Osteocyte (in vitro differentiated cells): ENCODE results near the gene GRAMD4. TPM values are rescaled to one million over a fixed set of nuclear protein-coding genes. Genes with fewer than 3 reads are reported as not detected.

Experiments
- DNase-seq: peaks from one replicate; pipeline ENCODE4 v3.0.0; 2021; ENCODE audit warnings: mixed read lengths; ENCODE audit not compliant: unreplicated experiment; ENCODE audit errors: extremely low spot score
- H3K27ac Mint-ChIP-seq: one replicate; pipeline ENCODE4 v1.8.0; 2021; ENCODE audit warnings: mild to moderate bottlenecking, mixed read lengths; ENCODE audit not compliant: unreplicated experiment
- H3K27me3 Mint-ChIP-seq: one replicate; pipeline ENCODE4 v1.8.0; 2021; ENCODE audit warnings: mixed read lengths; ENCODE audit not compliant: unreplicated experiment
- H3K36me3 Mint-ChIP-seq: one replicate; pipeline ENCODE4 v1.8.0; 2021; ENCODE audit warnings: mixed read lengths; ENCODE audit not compliant: unreplicated experiment
- H3K4me1 Mint-ChIP-seq: one replicate; pipeline ENCODE4 v1.8.0; 2021; ENCODE audit warnings: mixed read lengths; ENCODE audit not compliant: unreplicated experiment
- H3K4me3 Mint-ChIP-seq: one replicate; pipeline ENCODE4 v1.8.0; 2021; ENCODE audit warnings: mild to moderate bottlenecking, moderate library complexity, mixed read lengths; ENCODE audit not compliant: unreplicated experiment
- H3K9me3 Mint-ChIP-seq: one replicate; pipeline ENCODE4 v1.8.0; 2021; ENCODE audit warnings: mixed read lengths; ENCODE audit not compliant: unreplicated experiment
- total RNA-seq: library from RNA; stranded (reverse); gene quantifications from 2 replicates; pipeline ENCODE4 v1.2.1, GENCODE V29; 2021
- TF ChIP-seq, protein P1 (sequence below): fragments of 200-600 bp; sonication (generic); IDR thresholded peaks from 2 replicates; pipeline ENCODE4 v1.5.0; 2021; ENCODE audit warnings: antibody characterized with exemption, mild to moderate bottlenecking, moderate library complexity

Gene GRAMD4
- total RNA-seq, 1 donor from 2014 or later: 37.4 TPM

DNA sequence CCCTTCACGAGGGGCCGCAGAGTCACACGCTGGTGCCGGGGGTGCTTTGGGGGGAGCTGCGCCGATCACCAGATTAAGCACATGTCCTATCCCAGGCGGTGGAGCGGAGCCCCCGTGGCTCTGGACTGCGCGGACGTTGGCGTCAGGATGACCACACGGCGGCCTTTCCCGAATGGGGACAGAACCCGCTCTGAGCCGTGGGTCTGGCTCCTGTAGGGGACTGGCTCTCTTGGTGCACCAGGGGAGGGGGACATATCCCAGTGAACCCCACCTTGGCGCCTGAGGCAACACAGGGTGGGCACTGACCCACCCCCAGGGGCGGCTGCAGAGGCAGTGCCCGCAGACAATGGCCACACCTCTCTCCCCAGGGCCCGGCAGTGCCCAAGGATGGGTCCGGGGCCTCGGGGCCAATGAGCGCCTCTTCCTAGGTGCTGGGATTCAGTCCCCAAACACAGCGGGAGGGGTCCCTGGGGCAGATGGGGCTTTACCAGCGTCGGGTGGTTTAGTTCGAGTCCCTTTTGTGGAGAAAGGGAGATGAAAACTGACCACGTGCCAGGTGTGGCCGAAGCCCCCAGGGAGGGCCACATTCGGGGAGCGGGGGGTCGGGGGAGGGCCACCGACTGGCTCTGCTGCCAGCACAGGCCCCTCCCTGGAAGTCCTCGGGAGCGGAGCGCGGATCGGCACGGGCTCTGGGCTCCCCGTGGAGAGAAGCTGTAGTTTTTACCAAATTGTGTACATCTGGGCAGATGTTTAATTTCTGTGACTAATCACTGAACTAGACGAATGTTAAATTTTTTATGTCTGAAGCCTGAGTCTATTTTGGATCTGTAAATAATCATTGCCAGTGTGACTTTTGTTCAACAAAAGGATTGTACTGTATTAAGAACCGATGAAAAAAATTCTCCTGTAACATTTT is 58.9 kb downstream of the GRAMD4 start:
- H3K27me3 Mint-ChIP-seq: no peaks in the 10 kb centered on the region
- DNase-seq: no peak
- H3K36me3 Mint-ChIP-seq: peaks cover 6% of the 10 kb centered on the region
- no peaks in the 10 kb centered on the region for H3K9me3 Mint-ChIP-seq
- H3K4me3 Mint-ChIP-seq: no peak overlapping the region
- TF ChIP-seq, protein P1, sequence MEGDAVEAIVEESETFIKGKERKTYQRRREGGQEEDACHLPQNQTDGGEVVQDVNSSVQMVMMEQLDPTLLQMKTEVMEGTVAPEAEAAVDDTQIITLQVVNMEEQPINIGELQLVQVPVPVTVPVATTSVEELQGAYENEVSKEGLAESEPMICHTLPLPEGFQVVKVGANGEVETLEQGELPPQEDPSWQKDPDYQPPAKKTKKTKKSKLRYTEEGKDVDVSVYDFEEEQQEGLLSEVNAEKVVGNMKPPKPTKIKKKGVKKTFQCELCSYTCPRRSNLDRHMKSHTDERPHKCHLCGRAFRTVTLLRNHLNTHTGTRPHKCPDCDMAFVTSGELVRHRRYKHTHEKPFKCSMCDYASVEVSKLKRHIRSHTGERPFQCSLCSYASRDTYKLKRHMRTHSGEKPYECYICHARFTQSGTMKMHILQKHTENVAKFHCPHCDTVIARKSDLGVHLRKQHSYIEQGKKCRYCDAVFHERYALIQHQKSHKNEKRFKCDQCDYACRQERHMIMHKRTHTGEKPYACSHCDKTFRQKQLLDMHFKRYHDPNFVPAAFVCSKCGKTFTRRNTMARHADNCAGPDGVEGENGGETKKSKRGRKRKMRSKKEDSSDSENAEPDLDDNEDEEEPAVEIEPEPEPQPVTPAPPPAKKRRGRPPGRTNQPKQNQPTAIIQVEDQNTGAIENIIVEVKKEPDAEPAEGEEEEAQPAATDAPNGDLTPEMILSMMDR: no peak
- no peak overlapping the region for H3K27ac Mint-ChIP-seq
- H3K4me1 Mint-ChIP-seq: peaks cover 5% of the 10 kb centered on the region

DNA sequence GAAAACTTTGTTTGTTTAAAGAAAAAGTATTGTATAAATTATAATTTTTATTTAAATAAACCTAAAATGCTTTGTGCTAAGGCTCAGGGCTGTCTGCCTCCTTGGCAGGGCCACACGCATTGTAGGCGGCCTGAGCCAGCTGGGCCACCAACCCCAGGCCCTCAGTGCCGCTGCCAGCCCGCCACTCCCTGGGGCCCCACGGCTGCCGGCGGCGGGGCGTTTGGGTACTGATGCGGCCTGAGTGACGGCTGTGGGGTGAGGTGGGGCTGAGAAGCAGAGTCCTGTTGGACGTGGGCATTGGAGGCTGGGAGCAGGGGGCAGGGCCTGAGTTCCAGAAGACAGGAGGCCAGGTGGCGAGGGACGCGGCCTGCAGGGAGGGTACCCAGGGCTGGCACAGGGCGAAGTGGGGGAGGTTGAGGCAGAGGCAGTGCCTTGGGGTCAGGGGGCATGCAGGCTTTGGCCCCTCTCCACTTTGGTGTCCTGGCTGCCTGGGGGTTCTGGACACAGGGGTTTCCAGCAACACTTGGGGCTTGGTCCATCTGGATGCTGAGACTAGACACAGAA is 59.6 kb downstream of the GRAMD4 start:
- H3K36me3 Mint-ChIP-seq: peaks cover 8% of the 10 kb centered on the region
- no peak overlapping the region for H3K27ac Mint-ChIP-seq
- no peak overlapping the region for H3K4me3 Mint-ChIP-seq
- H3K27me3 Mint-ChIP-seq: no peaks in the 10 kb centered on the region
- no peaks in the 10 kb centered on the region for H3K9me3 Mint-ChIP-seq
- TF ChIP-seq, protein P1: no peak
- no peak for DNase-seq
- peaks cover 5% of the 10 kb centered on the region for H3K4me1 Mint-ChIP-seq

DNA sequence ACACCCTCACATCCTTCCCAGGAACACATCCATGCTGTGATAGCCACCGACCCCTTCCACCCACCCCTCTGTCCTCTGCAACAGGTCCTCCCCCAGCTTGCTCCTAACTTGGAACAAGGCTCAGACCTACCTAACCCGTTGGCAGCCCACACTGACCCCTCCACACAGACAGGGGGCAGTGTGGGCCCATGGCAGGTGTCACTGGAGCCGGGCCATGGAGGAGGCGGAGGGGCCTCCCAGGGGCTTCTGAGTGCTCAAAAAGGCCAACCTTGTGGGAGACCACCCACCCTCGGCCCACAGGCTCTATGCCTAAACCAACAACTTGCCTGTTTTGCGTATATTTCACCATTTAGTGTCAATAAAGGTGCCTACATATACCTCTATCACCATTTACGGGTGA is 60.8 kb downstream of the GRAMD4 start:
- H3K9me3 Mint-ChIP-seq: no peaks in the 10 kb centered on the region
- DNase-seq: no peak
- H3K36me3 Mint-ChIP-seq: peaks cover 13% of the 10 kb centered on the region
- H3K4me3 Mint-ChIP-seq: no peak overlapping the region
- peaks cover 5% of the 10 kb centered on the region for H3K4me1 Mint-ChIP-seq
- H3K27ac Mint-ChIP-seq: no peak overlapping the region
- TF ChIP-seq, protein P1: no peak
- H3K27me3 Mint-ChIP-seq: no peaks in the 10 kb centered on the region

DNA sequence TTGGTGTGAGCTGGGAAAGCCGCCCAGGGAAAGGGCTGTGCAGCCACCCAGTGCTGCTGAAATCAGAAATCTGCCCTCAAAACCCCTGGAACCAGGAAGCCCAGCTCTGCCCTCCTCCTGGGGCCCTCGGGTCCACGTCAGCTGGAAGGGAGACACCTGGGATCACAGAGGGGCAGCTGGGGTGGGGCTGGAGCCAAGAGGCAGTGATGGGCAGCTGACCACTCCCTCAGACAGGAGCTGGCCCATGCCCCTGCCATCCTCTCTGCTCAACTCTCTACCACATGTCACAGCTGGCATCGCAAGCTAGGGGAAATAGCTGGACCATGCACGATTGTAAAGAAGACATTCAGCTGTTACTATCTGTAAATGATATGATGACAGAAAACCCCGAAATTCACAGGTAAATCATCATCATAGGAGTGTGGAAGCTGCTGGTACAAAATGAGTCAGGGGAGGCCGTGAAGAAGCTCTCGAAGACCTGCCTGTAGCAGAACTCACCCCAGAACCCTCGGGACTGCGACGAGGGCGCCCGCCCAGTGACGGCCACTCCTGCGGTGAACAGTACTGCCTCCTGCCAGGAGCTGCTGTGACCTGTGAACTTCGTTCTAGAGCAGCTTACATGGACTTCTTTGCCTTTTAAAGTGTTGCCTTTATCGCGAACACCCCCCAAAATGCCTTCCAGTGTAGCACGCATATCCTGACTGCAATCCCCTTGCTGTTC is 62.0 kb downstream of the GRAMD4 start:
- Mint-ChIP-seq H3K9me3 (no peaks in the 10 kb centered on the region), H3K4me3 (no peak overlapping the region), H3K4me1 (peaks cover 5% of the 10 kb centered on the region), H3K27me3 (no peaks in the 10 kb centered on the region), H3K36me3 (peaks cover 18% of the 10 kb centered on the region), H3K27ac (no peak overlapping the region)
- DNase-seq: no peak
- TF ChIP-seq, protein P1: no peak

DNA sequence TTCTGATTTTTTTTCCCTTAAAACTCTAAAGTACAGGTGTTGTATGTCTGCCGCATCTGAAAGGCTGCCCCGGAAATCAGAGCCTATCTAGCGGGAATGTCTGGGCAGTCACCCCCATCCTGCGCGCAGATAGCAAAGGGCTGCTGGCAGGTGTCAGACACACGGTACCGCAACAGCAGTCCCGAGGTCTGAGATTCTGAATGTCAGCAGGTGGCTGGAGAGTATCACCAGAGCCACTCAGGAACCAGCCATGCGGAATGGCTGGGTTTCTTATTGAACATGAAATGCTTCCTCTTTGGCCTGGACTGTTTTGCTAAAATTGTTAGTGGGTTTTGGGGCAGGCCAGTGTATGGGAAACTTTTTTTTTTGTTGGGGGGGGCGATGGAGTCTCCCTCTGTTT is 64.5 kb downstream of the GRAMD4 start:
- no peak for DNase-seq
- peaks cover 20% of the 10 kb centered on the region for H3K36me3 Mint-ChIP-seq
- no peak overlapping the region for H3K4me3 Mint-ChIP-seq
- H3K27me3 Mint-ChIP-seq: no peaks in the 10 kb centered on the region
- TF ChIP-seq, protein P1: no peak
- no peaks in the 10 kb centered on the region for H3K9me3 Mint-ChIP-seq
- H3K27ac Mint-ChIP-seq: no peak overlapping the region
- H3K4me1 Mint-ChIP-seq: no peaks in the 10 kb centered on the region
